HepG2 (cell line): ENCODE data around the gene PCYOX1L. TPM values are rescaled to one million over a fixed set of nuclear protein-coding genes. Genes with fewer than 3 reads are reported as not detected.
A peak's percentile ranks its signal among the peaks of the same experiment; 100 is the strongest.

Experiments used
- CEBPG ChIP-seq: IDR thresholded peaks from 2 replicates; pipeline ENCODE4 v1.6.1; 2016
- KAT8 ChIP-seq: IDR thresholded peaks from 2 replicates; pipeline ENCODE4 v1.6.1; 2016; ENCODE audit warnings: missing genetic modification reagents, missing compliant biosample characterization
- LCORL ChIP-seq, 2 experiments: fragments of 450-650 bp in 1 of 2; sonication (generic) in 1 of 2; formaldehyde crosslinking in 1 of 2; IDR thresholded peaks; 2 replicates each; pipeline versions ENCODE4 v1.5.0 to v1.6.1; 2017 to 2020; ENCODE audit warnings: antibody characterized with exemption in 1 of 2, missing genetic modification reagents in 1 of 2
- MAFK ChIP-seq, 2 experiments: IDR thresholded peaks in 1 of 2; conservative IDR thresholded peaks in 1 of 2; 2 replicates each; pipeline ENCODE4 v1.6.1; 2011; ENCODE audit warnings: improper control_type of control experiment in 2 of 2, low read length in 2 of 2
- NCOA1 ChIP-seq: sonication (generic); formaldehyde crosslinking; IDR thresholded peaks from 2 replicates; pipeline ENCODE4 v1.9.0; 2021; ENCODE audit warnings: missing genetic modification reagents
- PHF21A ChIP-seq: sonication (generic); formaldehyde crosslinking; IDR thresholded peaks from 2 replicates; pipeline ENCODE4 v1.5.0; 2020; ENCODE audit warnings: mild to moderate bottlenecking, missing genetic modification reagents
- RCOR2 ChIP-seq: IDR thresholded peaks from 2 replicates; pipeline ENCODE4 v1.6.1; 2016; ENCODE audit warnings: missing biosample characterization, missing genetic modification reagents
- SALL1 ChIP-seq: sonication (generic); formaldehyde crosslinking; IDR thresholded peaks from 2 replicates; pipeline ENCODE4 v1.8.0; 2022; ENCODE audit warnings: mild to moderate bottlenecking, missing genetic modification reagents
- SP4 ChIP-seq: sonication (generic); formaldehyde crosslinking; IDR thresholded peaks from 2 replicates; pipeline ENCODE4 v1.8.1; 2023; ENCODE audit warnings: mild to moderate bottlenecking, missing genetic modification reagents
- TOE1 ChIP-seq: sonication (generic); formaldehyde crosslinking; IDR thresholded peaks from 2 replicates; pipeline ENCODE4 v1.4.0; 2020; ENCODE audit warnings: mild to moderate bottlenecking, missing genetic modification reagents
- ZFP1 ChIP-seq: IDR thresholded peaks from 2 replicates; pipeline ENCODE4 v1.6.1; 2016
- ZFX ChIP-seq: sonication (generic); formaldehyde crosslinking; IDR thresholded peaks from 2 replicates; pipeline ENCODE4 v1.4.0; 2020; ENCODE audit warnings: mild to moderate bottlenecking, low read depth, missing genetic modification reagents, moderate library complexity
- ZNF124 ChIP-seq: sonication (generic); formaldehyde crosslinking; IDR thresholded peaks from 2 replicates; pipeline ENCODE4 v1.4.0; 2020; ENCODE audit warnings: missing genetic modification reagents
- ZNF317 ChIP-seq: sonication (generic); formaldehyde crosslinking; IDR thresholded peaks from 2 replicates; pipeline ENCODE4 v1.5.0; 2020; ENCODE audit warnings: mild to moderate bottlenecking, missing genetic modification reagents
- ZNF761 ChIP-seq: sonication (generic); formaldehyde crosslinking; conservative IDR thresholded peaks from 2 replicates; pipeline ENCODE4 v1.4.0; 2020; ENCODE audit warnings: mild to moderate bottlenecking, missing genetic modification reagents
- polyA plus RNA-seq, 8 experiments: library from polyadenylated mRNA; depleted of rRNA in 3 of 8; stranded (reverse) in 7 of 8; unstranded in 1 of 8; fragments of >200 nt; fragmentation: Illumina TruSeq in 4 of 8; extraction: Trizol in 4 of 8; gene quantifications; 2 replicates each; pipeline versions ENCODE4 v1.2.1 to v1.2.3, GENCODE V29; 2011 to 2016; ENCODE audit warnings: low read depth in 4 of 8, missing spikeins in 1 of 8, mixed read lengths in 1 of 8; ENCODE audit not compliant: insufficient read depth in 1 of 8
- total RNA-seq, 5 experiments: library from RNA; depleted of rRNA; stranded (reverse); fragments of >200 nt; fragmentation: Illumina TruSeq; extraction: Trizol; gene quantifications; 2 replicates each; pipeline ENCODE4 v1.2.3, GENCODE V29; 2016; ENCODE audit warnings: low read depth in 1 of 5
- TF ChIP-seq, protein P1 (sequence below): sonication (generic); IDR thresholded peaks from 2 replicates; pipeline ENCODE4 v1.6.1; 2016; ENCODE audit warnings: low read depth, borderline replicate concordance
- TF ChIP-seq, protein P2 (sequence below): IDR thresholded peaks from 2 replicates; pipeline ENCODE4 v1.6.1; 2016
- TF ChIP-seq, protein P3 (sequence below): sonication (generic); formaldehyde crosslinking; IDR thresholded peaks from 2 replicates; pipeline ENCODE4 v1.5.1; 2020; ENCODE audit warnings: mild to moderate bottlenecking, missing genetic modification reagents
- TF ChIP-seq, protein P4 (sequence below), 2 experiments: sonication (generic) in 1 of 2; formaldehyde crosslinking in 1 of 2; IDR thresholded peaks; 2 replicates each; pipeline versions ENCODE4 v1.5.1 to v1.6.1; 2011 to 2020; ENCODE audit warnings: borderline replicate concordance in 1 of 2, low read depth in 1 of 2, low read length in 1 of 2, mild to moderate bottlenecking in 1 of 2, missing genetic modification reagents in 1 of 2, moderate library complexity in 1 of 2
- TF ChIP-seq, protein P5 (sequence below): IDR thresholded peaks from 2 replicates; pipeline ENCODE4 v1.6.1; 2016; ENCODE audit warnings: mild to moderate bottlenecking

PCYOX1L gene
- total and polyA plus RNA-seq, 2 of the 13 experiments (the other 11 are each of a cell fraction or from before 2014, with no cell fraction given) = 1.00 to 3.7 TPM

DNA sequence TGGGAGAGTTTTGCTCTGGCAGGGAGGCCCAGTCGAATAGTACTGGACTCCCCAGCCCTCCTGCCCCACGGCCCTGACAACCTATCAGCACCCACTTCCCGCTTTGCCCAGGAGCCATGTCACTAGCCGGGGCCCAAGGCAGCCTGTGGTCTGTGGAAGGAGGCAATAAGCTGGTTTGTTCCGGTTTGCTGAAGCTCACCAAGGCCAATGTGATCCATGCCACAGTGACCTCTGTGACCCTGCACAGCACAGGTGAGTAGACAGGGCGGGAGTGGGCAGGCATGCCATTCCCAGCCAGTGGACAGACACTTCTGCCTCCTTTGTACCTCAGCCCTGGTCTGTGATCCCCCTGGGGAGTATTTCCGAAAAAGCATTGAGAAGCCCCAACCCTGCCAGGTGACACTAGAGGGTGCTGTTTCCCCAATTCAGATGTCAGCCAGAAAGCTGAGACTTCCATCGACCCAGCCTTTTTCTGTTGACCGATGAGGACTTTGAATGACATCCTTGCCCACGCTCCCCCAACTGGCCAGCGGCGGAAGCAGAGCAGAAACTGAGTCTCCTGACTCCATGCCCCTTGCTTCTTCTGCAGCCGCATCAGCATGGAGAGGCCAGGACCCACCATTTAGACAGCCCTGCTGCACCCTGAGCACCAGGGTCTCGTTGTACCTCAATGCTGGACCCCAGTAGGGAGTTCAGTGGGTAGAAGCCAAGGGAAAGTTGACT lies 9.6 kb downstream of the PCYOX1L start (continued):
- TF ChIP-seq, protein P1, sequence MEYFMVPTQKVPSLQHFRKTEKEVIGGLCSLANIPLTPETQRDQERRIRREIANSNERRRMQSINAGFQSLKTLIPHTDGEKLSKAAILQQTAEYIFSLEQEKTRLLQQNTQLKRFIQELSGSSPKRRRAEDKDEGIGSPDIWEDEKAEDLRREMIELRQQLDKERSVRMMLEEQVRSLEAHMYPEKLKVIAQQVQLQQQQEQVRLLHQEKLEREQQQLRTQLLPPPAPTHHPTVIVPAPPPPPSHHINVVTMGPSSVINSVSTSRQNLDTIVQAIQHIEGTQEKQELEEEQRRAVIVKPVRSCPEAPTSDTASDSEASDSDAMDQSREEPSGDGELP = peak; percentile 32; the same call in 1 of the 2 replicates
- TF ChIP-seq LCORL (IDR thresholded peaks at IDR 0.05) = no peak
- peak; percentile 81 for TF ChIP-seq LCORL (CRISPR knock-in tag; IDR thresholded peaks at IDR 0.05)
- TF ChIP-seq, protein P2, sequence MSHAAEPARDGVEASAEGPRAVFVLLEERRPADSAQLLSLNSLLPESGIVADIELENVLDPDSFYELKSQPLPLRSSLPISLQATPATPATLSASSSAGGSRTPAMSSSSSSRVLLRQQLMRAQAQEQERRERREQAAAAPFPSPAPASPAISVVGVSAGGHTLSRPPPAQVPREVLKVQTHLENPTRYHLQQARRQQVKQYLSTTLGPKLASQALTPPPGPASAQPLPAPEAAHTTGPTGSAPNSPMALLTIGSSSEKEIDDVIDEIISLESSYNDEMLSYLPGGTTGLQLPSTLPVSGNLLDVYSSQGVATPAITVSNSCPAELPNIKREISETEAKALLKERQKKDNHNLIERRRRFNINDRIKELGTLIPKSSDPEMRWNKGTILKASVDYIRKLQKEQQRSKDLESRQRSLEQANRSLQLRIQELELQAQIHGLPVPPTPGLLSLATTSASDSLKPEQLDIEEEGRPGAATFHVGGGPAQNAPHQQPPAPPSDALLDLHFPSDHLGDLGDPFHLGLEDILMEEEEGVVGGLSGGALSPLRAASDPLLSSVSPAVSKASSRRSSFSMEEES (CRISPR knock-in tag) = 0 out of 2 replicates have a peak, but pooled peaks have one; percentile 44
- 0 out of 2 replicates have a peak, but pooled peaks have one; percentile 16 for TF ChIP-seq ZFP1 (CRISPR knock-in tag)
- TF ChIP-seq, protein P3, sequence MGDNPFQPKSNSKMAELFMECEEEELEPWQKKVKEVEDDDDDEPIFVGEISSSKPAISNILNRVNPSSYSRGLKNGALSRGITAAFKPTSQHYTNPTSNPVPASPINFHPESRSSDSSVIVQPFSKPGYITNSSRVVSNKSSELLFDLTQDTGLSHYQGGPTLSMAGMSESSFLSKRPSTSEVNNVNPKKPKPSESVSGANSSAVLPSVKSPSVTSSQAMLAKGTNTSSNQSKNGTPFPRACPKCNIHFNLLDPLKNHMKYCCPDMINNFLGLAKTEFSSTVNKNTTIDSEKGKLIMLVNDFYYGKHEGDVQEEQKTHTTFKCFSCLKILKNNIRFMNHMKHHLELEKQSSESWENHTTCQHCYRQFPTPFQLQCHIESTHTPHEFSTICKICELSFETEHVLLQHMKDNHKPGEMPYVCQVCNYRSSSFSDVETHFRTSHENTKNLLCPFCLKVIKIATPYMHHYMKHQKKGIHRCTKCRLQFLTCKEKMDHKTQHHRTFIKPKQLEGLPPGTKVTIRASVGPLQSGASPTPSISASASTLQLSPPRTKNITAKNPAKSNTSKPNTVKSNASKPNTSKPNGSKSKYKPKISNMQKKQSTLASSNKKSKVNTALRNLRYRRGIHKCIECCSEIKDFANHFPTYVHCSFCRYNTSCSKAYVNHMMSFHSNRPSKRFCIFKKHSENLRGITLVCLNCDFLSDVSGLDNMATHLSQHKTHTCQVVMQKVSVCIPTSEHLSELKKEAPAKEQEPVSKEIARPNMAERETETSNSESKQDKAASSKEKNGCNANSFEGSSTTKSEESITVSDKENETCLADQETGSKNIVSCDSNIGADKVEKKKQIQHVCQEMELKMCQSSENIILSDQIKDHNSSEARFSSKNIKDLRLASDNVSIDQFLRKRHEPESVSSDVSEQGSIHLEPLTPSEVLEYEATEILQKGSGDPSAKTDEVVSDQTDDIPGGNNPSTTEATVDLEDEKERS (CRISPR knock-in tag) = 0 out of 2 replicates have a peak, but pooled peaks have one; percentile 61
- TF ChIP-seq ZNF124 (CRISPR knock-in tag) = peak; percentile 79; the same call in 1 of the 2 replicates
- TF ChIP-seq, protein P4, sequence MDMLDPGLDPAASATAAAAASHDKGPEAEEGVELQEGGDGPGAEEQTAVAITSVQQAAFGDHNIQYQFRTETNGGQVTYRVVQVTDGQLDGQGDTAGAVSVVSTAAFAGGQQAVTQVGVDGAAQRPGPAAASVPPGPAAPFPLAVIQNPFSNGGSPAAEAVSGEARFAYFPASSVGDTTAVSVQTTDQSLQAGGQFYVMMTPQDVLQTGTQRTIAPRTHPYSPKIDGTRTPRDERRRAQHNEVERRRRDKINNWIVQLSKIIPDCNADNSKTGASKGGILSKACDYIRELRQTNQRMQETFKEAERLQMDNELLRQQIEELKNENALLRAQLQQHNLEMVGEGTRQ (IDR thresholded peaks at IDR 0.05; ENCODE audit: low read depth, low read length) = 0 out of 2 replicates have a peak, but pooled peaks have one; percentile 4
- TF ChIP-seq, protein P4 (CRISPR knock-in tag; IDR thresholded peaks at IDR 0.05; ENCODE audit: borderline replicate concordance) = no peak
- TF ChIP-seq ZFX (CRISPR knock-in tag) = peak; percentile 27; the same call in 1 of the 2 replicates
- TF ChIP-seq, protein P5, sequence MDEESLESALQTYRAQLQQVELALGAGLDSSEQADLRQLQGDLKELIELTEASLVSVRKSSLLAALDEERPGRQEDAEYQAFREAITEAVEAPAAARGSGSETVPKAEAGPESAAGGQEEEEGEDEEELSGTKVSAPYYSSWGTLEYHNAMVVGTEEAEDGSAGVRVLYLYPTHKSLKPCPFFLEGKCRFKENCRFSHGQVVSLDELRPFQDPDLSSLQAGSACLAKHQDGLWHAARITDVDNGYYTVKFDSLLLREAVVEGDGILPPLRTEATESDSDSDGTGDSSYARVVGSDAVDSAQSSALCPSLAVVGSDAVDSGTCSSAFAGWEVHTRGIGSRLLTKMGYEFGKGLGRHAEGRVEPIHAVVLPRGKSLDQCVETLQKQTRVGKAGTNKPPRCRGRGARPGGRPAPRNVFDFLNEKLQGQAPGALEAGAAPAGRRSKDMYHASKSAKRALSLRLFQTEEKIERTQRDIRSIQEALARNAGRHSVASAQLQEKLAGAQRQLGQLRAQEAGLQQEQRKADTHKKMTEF (CRISPR knock-in tag) = peak; percentile 46; the same call in 1 of the 2 replicates
- TF ChIP-seq CEBPG = peak; percentile 46
- TF ChIP-seq MAFK (conservative IDR thresholded peaks at IDR 0.05 in 1 of 2, IDR thresholded peaks at IDR 0.05 in 1 of 2; ENCODE audit: low read length in 2 of 2) = no peak
- peak; percentile 73; the same call in 1 of the 2 replicates for TF ChIP-seq ZNF317 (CRISPR knock-in tag)
- TF ChIP-seq SP4 (CRISPR knock-in tag) = 0 out of 2 replicates have a peak, but pooled peaks have one; percentile 37
- no peak for TF ChIP-seq TOE1
- TF ChIP-seq NCOA1 (CRISPR knock-in tag) = 0 out of 2 replicates have a peak, but pooled peaks have one; percentile 74
- TF ChIP-seq RCOR2 (CRISPR knock-in tag) = peak; percentile 53; the same call in 1 of the 2 replicates
- peak; percentile 73; the same call in 1 of the 2 replicates for TF ChIP-seq SALL1
- TF ChIP-seq KAT8 (CRISPR knock-in tag) = peak; percentile 77
- TF ChIP-seq PHF21A = peak; percentile 68; the same call in 1 of the 2 replicates
- no peak for TF ChIP-seq ZNF761
